Mucosa of descending colon (tissue), 3 donors: ENCODE results near the gene DDX11. TPM values are rescaled to one million over a fixed set of nuclear protein-coding genes. Genes with fewer than 3 reads are reported as not detected.
"Not testable (repeated sequence)": the region's sequence is repeated elsewhere in the genome, so short reads cannot be mapped to it uniquely, and the experiment has no call there.

Source experiments
- ATAC-seq: fragments of 200-7000 bp; cut with Tn5 transposase; one replicate; pipeline ENCODE4 v1.9.1; 2020; ENCODE audit warnings: mild to moderate bottlenecking, moderate library complexity
- DNase-seq, 3 donors: peaks; one replicate each; pipeline ENCODE4 v3.0.0-alpha.2; 2020
- H3K36me3 ChIP-seq: fragments of 200-600 bp; one replicate; pipeline ENCODE4 v1.8.0; 2021; ENCODE audit warnings: low read depth, mild to moderate bottlenecking
- H3K4me1 ChIP-seq: fragments of 200-600 bp; one replicate; pipeline ENCODE4 v1.8.0; 2021; ENCODE audit warnings: low read depth, mild to moderate bottlenecking
- H3K4me3 ChIP-seq: fragments of 200-600 bp; one replicate; pipeline ENCODE4 v1.8.0; 2021; ENCODE audit warnings: mild to moderate bottlenecking
- H3K9me3 ChIP-seq: fragments of 200-600 bp; one replicate; pipeline ENCODE4 v1.8.0; 2021; ENCODE audit warnings: mild to moderate bottlenecking
- CTCF ChIP-seq: fragments of 200-600 bp; IDR thresholded peaks from one replicate; pipeline ENCODE4 v1.8.0; 2022; ENCODE audit warnings: antibody characterized with exemption, mild to moderate bottlenecking
- intact Hi-C, 2 donors: fragments of 100-400 bp; cut with DNase I in 1 of 2; cut with micrococcal nuclease in 1 of 2; formaldehyde crosslinking; loops; one replicate each; pipeline versions ENCODE4 v1.11.0 to v1.11.1; 2022; cut with DNase I, micrococcal nuclease
- total RNA-seq, 3 donors: library from RNA; stranded (reverse); fragmentation: NEBNext Ultra II Directional in 2 of 3; extraction: Animal tissue kit (Norgen Biotek cat#: 25700) in 2 of 3; gene quantifications; one replicate each; pipeline versions ENCODE4 v1.2.1 to v1.2.4, GENCODE V29; 2021 to 2023
- donor health status: DM: no; HTN: no; CAD: no; lungs with moderate emphysema.
- donor health status: DM: no; HTN: no; CAD: no.
- donor health status: DM: no; HTN: yes; CAD: no.

Gene DDX11
- total RNA-seq, 3 donors from 2014 or later: 36.3 to 49.7 (median 37.1) TPM

GRCh38 chr12:31116846-31117202, 43.2 kb downstream of the DDX11 start:
- DNase-seq, H3K9me3 ChIP-seq, H3K4me1 ChIP-seq, H3K4me3 ChIP-seq, H3K36me3 ChIP-seq, intact Hi-C loops: not testable (repeated sequence)
- peak; percentile 31 for ATAC-seq
- peak; percentile 22 for TF ChIP-seq CTCF

GRCh38 chr12:31117203-31118011, 43.7 kb downstream of the DDX11 start:
- Histone ChIP-seq H3K4me3 (no peak overlapping the region), H3K36me3 (no peaks in the 10 kb centered on the region), H3K9me3 (no peaks in the 10 kb centered on the region), H3K4me1 (peaks cover 10% of the 10 kb centered on the region)
- DNase-seq: peak in 2 of 3 donors; percentile 64 to 65
- TF ChIP-seq CTCF: no peak
- intact Hi-C loops: no loop called here
- peak; percentile 71 for ATAC-seq

- H3K4me3 ChIP-seq: no peak overlapping the region
- ATAC-seq (peak; percentile 71), DNase-seq (peak in 2 of 3 donors; percentile 40 to 49)
- no peak for TF ChIP-seq CTCF
- H3K4me1 ChIP-seq: peaks cover 10% of the 10 kb centered on the region
- H3K36me3 ChIP-seq: no peaks in the 10 kb centered on the region
- intact Hi-C loops: no loop called here
- no peaks in the 10 kb centered on the region for H3K9me3 ChIP-seq
Observed at GRCh38 chr12:31118347-31119191, 44.9 kb downstream of the DDX11 start.

DNA sequence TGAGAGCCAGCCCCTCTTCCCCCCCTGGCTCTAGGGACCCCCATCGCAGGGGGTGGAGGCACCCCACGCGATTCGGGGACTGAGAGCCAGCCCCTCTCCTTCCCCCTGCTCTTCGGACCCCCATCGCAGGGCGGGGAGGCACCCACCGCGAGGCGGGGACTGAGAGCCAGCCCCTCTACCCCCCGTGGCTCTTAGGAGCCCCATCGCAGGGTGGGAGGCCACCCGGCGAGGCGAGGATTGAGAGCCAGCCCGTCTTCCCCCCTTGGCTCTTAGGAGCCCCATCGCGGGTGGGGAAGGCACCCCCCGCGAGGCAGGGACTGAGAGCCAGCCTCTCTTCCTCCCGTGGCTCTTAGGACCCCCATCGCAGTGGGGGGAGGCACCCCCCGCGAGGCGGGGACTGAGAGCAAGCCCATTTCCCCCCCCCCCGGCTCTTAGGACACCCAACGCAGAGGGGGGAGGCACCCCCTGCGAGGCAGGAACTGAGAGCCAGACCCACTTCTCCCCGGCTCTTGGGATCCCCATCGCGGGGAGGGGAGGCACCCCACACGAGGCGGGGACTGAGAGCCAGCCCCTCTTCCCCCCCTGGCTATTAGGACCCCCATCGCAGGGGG, 45.6 kb downstream of the DDX11 start:
- no peak for TF ChIP-seq CTCF
- Histone ChIP-seq H3K9me3 (no peaks in the 10 kb centered on the region), H3K4me1 (peaks cover 10% of the 10 kb centered on the region), H3K4me3 (no peak overlapping the region), H3K36me3 (no peaks in the 10 kb centered on the region)
- intact Hi-C loops: no loop called here
- no peak for DNase-seq
- ATAC-seq: peak; percentile 38

DNA sequence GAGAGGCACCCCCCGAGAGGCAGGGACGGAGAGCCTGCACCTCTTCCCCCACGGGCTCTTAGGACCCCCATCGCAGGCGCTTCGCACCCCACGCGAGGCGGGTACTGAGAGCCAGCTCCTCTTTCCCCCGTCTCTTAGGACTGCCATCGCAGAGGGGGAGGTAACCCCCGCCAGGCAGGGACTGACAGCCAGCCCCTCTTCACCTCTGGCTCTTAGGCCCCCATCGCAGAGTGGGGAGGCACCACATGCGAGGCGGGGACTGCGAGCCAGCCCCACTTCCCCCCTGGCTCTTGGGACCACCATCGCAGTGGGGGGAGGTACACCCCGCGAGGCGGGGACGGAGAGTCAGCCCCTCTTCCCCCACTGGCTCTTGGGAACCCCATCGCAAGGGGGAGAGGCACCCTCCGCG, 46.1 kb downstream of the DDX11 start:
- no peak for ATAC-seq
- no peak for DNase-seq
- intact Hi-C loops: no loop called here
- Histone ChIP-seq H3K9me3 (no peaks in the 10 kb centered on the region), H3K4me3 (no peak overlapping the region), H3K4me1 (peaks cover 10% of the 10 kb centered on the region), H3K36me3 (no peaks in the 10 kb centered on the region)
- no peak for TF ChIP-seq CTCF
